CD4-positive, alpha-beta T cell (primary cell): ENCODE results near the gene PPIL1. TPM values are rescaled to one million over a fixed set of nuclear protein-coding genes. Genes with fewer than 3 reads are reported as not detected.

Experiments used
- ATAC-seq: fragments of 200-7000 bp; cut with Tn5 transposase; one replicate; pipeline ENCODE4 v1.10.0; 2022; ENCODE audit warnings: mild to moderate bottlenecking; ENCODE audit not compliant: poor library complexity
- CTCF ChIA-PET: fragments of 350-600 bp; sonication (Branson Sonifier 250); formaldehyde crosslinking; loops from one replicate; lab custom pipeline; 2021; ENCODE audit warnings: antibody characterized with exemption, inconsistent platforms; lab: Charles Lee
- POLR2A ChIA-PET: fragments of 350-600 bp; sonication (Branson Sonifier 250); formaldehyde crosslinking; loops from one replicate; lab custom pipeline; 2021; ENCODE audit warnings: antibody characterized with exemption, inconsistent platforms; lab: Charles Lee
- DNase-seq, 14 experiments: peaks; one replicate each; pipeline ENCODE4 v3.0.0-alpha.2; 2013 to 2020; ENCODE audit warnings: mixed read lengths in 2 of 14
- H3K27ac ChIP-seq, 2 donors: one replicate each; pipeline versions ENCODE4 v1.5.1 to v1.7.0; 2013; ENCODE audit warnings: low read length in 2 of 2, low read depth in 1 of 2, mild to moderate bottlenecking in 1 of 2
- H3K27me3 ChIP-seq, 2 experiments: 1 replicate in 1 of 2; 2 replicates in 1 of 2; pipeline versions ENCODE4 v1.6.1 to v1.7.0; 2013; ENCODE audit warnings: low read length in 2 of 2, control low read depth in 1 of 2, mild to moderate bottlenecking in 1 of 2, moderate library complexity in 1 of 2; ENCODE audit not compliant: insufficient read depth in 2 of 2, control insufficient read depth in 1 of 2
- H3K36me3 ChIP-seq: one replicate; pipeline ENCODE4 v1.6.1; 2013; ENCODE audit warnings: low read length, control low read depth; ENCODE audit not compliant: insufficient read depth
- H3K4me1 ChIP-seq: one replicate; pipeline ENCODE4 v1.6.1; 2013; ENCODE audit warnings: low read length, control low read depth; ENCODE audit not compliant: insufficient read depth
- H3K4me3 ChIP-seq: one replicate; pipeline ENCODE4 v1.5.1; 2013; ENCODE audit warnings: mild to moderate bottlenecking, low read length, moderate library complexity
- H3K9me3 ChIP-seq, 2 experiments: 1 replicate in 1 of 2; 2 replicates in 1 of 2; pipeline versions ENCODE4 v1.6.1 to v1.7.0; 2013; ENCODE audit warnings: low read length in 2 of 2, mild to moderate bottlenecking in 2 of 2, control low read depth in 1 of 2, moderate library complexity in 1 of 2; ENCODE audit not compliant: control insufficient read depth in 1 of 2, insufficient read depth in 1 of 2
- H3K27ac Mint-ChIP-seq: one replicate; pipeline ENCODE4 v1.8.0; 2020; ENCODE audit warnings: mixed read lengths
- H3K27me3 Mint-ChIP-seq: one replicate; pipeline ENCODE4 v1.8.0; 2021; ENCODE audit warnings: mixed read lengths
- H3K36me3 Mint-ChIP-seq: one replicate; pipeline ENCODE4 v1.8.0; 2021; ENCODE audit warnings: low read depth, mixed read lengths
- H3K4me1 Mint-ChIP-seq: one replicate; pipeline ENCODE4 v1.8.0; 2021; ENCODE audit warnings: low read depth, mixed read lengths
- H3K4me3 Mint-ChIP-seq: one replicate; pipeline ENCODE4 v1.8.0; 2020; ENCODE audit warnings: mild to moderate bottlenecking, mixed read lengths
- H3K9me3 Mint-ChIP-seq: one replicate; pipeline ENCODE4 v1.8.0; 2020; ENCODE audit warnings: mixed read lengths
- CTCF ChIP-seq: fragments of 200-600 bp; IDR thresholded peaks from one replicate; pipeline ENCODE4 v1.8.0; 2022; ENCODE audit warnings: antibody characterized with exemption, mild to moderate bottlenecking
- intact Hi-C, 2 experiments: fragments of 100-400 bp; cut with DNase I in 1 of 2; cut with micrococcal nuclease in 1 of 2; formaldehyde crosslinking; loops; one replicate each; pipeline versions ENCODE4 v1.15.1 to v1.9.0; 2023 to 2025; cut with DNase I, micrococcal nuclease
- total RNA-seq, 174 experiments: library from RNA in 2 of 174; stranded (reverse) in 2 of 174; gene quantifications; one replicate each; pipeline ENCODE4 v1.2.3 and lab custom pipeline; 2021 to 2026

PPIL1 gene
- total RNA-seq, 2 experiments from 2014 or later = 1.8 to 2.2 TPM

- no peak for TF ChIP-seq CTCF
- peaks cover 87% of the 10 kb centered on the region for H3K36me3 Mint-ChIP-seq
- H3K4me1 ChIP-seq = peaks cover 4% of the 10 kb centered on the region
Observed at GRCh38 chr6:36865835-36866234, 8.8 kb downstream of the PPIL1 start.

GRCh38 chr6:36863670-36864540 is 10.7 kb downstream of the PPIL1 start:
- ATAC-seq (no peak), DNase-seq (no peak)
- peaks cover 77% of the 10 kb centered on the region for H3K36me3 Mint-ChIP-seq
- no peak overlapping the region for H3K27ac Mint-ChIP-seq
- H3K27me3 ChIP-seq = no peaks in the 10 kb centered on the region
- H3K9me3 ChIP-seq = no peaks in the 10 kb centered on the region
- H3K4me1 ChIP-seq = peaks cover 4% of the 10 kb centered on the region
- TF ChIP-seq CTCF = no peak
- POLR2A ChIA-PET = interaction anchor here (1.0 kb wide), 1 partner anchor 11 kb away, joined by 4 read pairs; the partner anchor contains the start of gene PPIL1
- H3K27me3 Mint-ChIP-seq = no peaks in the 10 kb centered on the region
- intact Hi-C loops = no loop called here
- H3K27ac ChIP-seq = no peak overlapping the region
- H3K36me3 ChIP-seq = peaks cover 42% of the 10 kb centered on the region
- H3K9me3 Mint-ChIP-seq = no peaks in the 10 kb centered on the region
- no peak overlapping the region for H3K4me3 ChIP-seq
- CTCF ChIA-PET = interaction anchor here (1.5 kb wide), 1 partner anchor 13 kb away, joined by 5 read pairs; no protein-coding TSS in a partner anchor
- H3K4me3 Mint-ChIP-seq = no peak overlapping the region
- H3K4me1 Mint-ChIP-seq = peaks cover 41% of the 10 kb centered on the region

More at GRCh38 chr6:36865835-36866234, 8.8 kb downstream of the PPIL1 start:
- Mint-ChIP-seq H3K9me3 (no peaks in the 10 kb centered on the region), H3K27me3 (no peaks in the 10 kb centered on the region), H3K4me3 (no peak overlapping the region), H3K4me1 (peaks cover 49% of the 10 kb centered on the region), H3K27ac (peak overlapping the region; percentile 5)
- no peaks in the 10 kb centered on the region for H3K27me3 ChIP-seq
- intact Hi-C loops = no loop called here
- no peak overlapping the region for H3K27ac ChIP-seq
- CTCF ChIA-PET = interaction anchor here (0.9 kb wide), 1 partner anchor 20 kb away, joined by 3 read pairs; the partner anchor contains the start of gene C6orf89
- peaks cover 47% of the 10 kb centered on the region for H3K36me3 ChIP-seq
- POLR2A ChIA-PET = interaction anchor here (1.4 kb wide), 1 partner anchor 120 kb away, joined by 3 read pairs; the partner anchor contains the start of gene MTCH1
- DNase-seq (peak in 1 of 14 experiments; percentile 35), ATAC-seq (peak; percentile 64)
- H3K4me3 ChIP-seq = no peak overlapping the region
- H3K9me3 ChIP-seq = no peaks in the 10 kb centered on the region

GRCh38 chr6:36862848-36863382 is 11.7 kb downstream of the PPIL1 start:
- Mint-ChIP-seq H3K4me1 (peaks cover 35% of the 10 kb centered on the region), H3K9me3 (no peaks in the 10 kb centered on the region), H3K27me3 (no peaks in the 10 kb centered on the region), H3K36me3 (peaks cover 75% of the 10 kb centered on the region), H3K27ac (no peak overlapping the region), H3K4me3 (no peak overlapping the region)
- no peak for TF ChIP-seq CTCF
- ATAC-seq (no peak), DNase-seq (no peak)
- peaks cover 4% of the 10 kb centered on the region for H3K4me1 ChIP-seq
- peaks cover 42% of the 10 kb centered on the region for H3K36me3 ChIP-seq
- ChIA-PET POLR2A (interaction anchor here (1.0 kb wide), 1 partner anchor 12 kb away, joined by 4 read pairs; the partner anchor contains the start of gene PPIL1), CTCF (no interaction called here)
- no peak overlapping the region for H3K27ac ChIP-seq
- H3K9me3 ChIP-seq = no peaks in the 10 kb centered on the region
- no peak overlapping the region for H3K4me3 ChIP-seq
- intact Hi-C loops = no loop called here
- no peaks in the 10 kb centered on the region for H3K27me3 ChIP-seq
